ENCODE results near the gene UGGT2.
"Not testable (repeated sequence)": the region's sequence is repeated elsewhere in the genome, so short reads cannot be mapped to it uniquely, and the experiment has no call there.

UGGT2 gene

GRCh38 chr13:95793018-95793555, 260.1 kb downstream of the UGGT2 start:
- no peak for TF ChIP-seq CTCF (IDR thresholded peaks at IDR 0.05; ENCODE audit: low read depth, low read length)
- no peak overlapping the region for H3K4me3 ChIP-seq (ENCODE audit: low read depth, low read length)

DNA sequence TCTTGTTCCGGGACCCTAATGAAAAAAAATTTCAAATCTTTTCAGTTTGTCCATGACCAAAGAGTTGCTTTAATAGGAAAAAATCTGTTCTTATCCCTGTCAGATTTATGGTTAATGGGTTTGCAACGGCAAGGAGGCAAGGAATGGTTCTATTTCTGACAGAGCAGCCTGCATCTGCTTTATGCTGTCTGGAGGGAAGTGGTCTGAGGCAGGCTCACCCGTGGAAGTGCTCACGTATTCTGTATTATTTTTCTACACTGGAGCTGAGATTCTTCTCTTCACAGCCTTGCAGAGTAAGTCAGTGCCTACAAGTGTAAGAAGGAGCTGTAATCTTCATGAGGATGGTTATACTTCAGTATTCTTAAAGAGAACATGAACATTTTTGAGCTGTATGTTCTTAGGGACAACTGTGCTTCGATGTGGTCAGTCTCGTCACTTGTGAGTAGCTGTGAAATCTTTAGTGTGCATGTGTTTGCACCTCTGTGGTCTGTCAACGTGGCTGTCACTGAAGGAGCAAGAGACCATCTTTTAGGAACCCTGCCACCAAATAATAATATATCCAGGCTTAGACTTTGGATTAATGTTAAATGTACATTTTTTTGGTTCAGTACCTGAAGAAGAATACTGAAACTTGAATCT, 262.0 kb downstream of the UGGT2 start:
- no peak overlapping the region for H3K4me3 ChIP-seq (ENCODE audit: low read depth, low read length)
- no peak for TF ChIP-seq CTCF (IDR thresholded peaks at IDR 0.05; ENCODE audit: low read depth, low read length)

DNA sequence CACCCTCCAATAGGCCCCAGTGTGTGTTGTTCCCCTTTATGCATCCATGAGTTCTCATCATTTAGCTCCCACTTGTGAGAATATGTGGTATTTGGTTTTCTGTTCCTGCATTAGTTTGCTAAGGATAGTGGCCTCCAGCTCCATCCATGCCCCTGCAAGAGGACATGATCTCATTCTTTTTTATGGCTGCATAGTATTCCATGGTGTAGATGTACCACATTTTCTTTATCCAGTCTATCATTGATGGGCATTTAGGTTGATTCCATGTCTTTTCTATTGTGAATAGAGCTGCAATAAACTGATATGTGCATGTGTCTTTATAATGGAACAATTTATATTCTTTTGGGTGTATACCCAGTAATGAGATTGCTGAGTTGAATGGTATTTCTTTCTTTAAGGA, 263.9 kb downstream of the UGGT2 start:
- H3K4me3 ChIP-seq (ENCODE audit: low read depth, low read length) = not testable (repeated sequence)

DNA sequence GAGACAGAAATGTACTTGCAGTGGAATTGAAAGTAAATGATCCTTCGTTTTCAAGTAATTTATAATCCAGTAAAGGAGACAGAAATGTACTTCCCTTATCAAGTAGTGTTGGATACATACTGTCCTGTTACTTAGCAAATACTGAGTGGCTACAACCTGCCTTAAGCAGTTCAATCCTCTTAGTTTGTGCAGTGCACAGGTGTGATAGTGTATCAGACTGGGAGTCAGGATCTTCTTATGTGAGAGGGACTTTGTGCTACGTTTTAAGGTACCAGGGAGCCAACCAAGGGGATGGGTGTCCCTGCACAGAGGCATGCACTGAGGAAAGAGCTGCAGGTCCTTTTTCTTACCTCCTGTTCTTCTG, 265.1 kb downstream of the UGGT2 start:
- H3K4me3 ChIP-seq (ENCODE audit: low read depth, low read length) = no peak overlapping the region
- no peak for TF ChIP-seq CTCF (IDR thresholded peaks at IDR 0.05; ENCODE audit: low read depth, low read length)

GRCh38 chr13:95787356-95788099, 265.7 kb downstream of the UGGT2 start:
- no peak for TF ChIP-seq CTCF (IDR thresholded peaks at IDR 0.05; ENCODE audit: low read depth, low read length)
- no peak overlapping the region for H3K4me3 ChIP-seq (ENCODE audit: low read depth, low read length)

GRCh38 chr13:95784900-95785290, 268.3 kb downstream of the UGGT2 start:
- no peak overlapping the region for H3K4me3 ChIP-seq (ENCODE audit: low read depth, low read length)
- TF ChIP-seq CTCF (IDR thresholded peaks at IDR 0.05; ENCODE audit: low read depth, low read length) = no peak

GRCh38 chr13:95784161-95784899, 268.9 kb downstream of the UGGT2 start:
- H3K4me3 ChIP-seq (ENCODE audit: low read depth, low read length) = no peak overlapping the region
- no peak for TF ChIP-seq CTCF (IDR thresholded peaks at IDR 0.05; ENCODE audit: low read depth, low read length)

Measured in WI38 (cell line).